GM19438 (cell line): ENCODE results near the gene DYNC2I2.
"Not testable (repeated sequence)": the region's sequence is repeated elsewhere in the genome, so short reads cannot be mapped to it uniquely, and the experiment has no call there.

Experiments used
- ATAC-seq: cut with Tn5 transposase; IDR thresholded peaks from one replicate; pipeline ENCODE4 v1.9.1; 2021; ENCODE audit warnings: low read depth; ENCODE audit not compliant: unreplicated experiment

The DYNC2I2 gene

DNA sequence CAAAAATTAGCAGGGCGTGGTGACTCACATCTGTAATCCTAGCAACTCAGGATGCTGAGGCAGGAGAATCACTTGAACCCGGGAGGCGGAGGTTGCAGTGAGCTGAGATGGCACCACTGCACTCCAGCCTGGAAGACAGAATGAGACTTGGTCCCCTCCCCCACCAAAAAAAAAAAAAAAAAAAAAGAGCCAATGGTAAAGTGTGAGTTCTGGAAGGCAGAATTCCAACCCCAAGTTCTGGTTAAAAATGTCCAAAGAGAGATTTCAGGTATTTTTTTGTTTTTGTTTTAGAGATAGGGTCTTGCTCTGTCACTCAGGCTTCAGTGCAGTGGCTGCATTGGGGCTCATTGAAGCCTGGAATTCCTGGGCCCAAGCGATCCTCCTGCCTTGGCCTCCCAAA is 30.8 kb upstream of the DYNC2I2 start:
- ATAC-seq, result no peak

GRCh38 chr9:128685636-128686489 is 29.2 kb upstream of the DYNC2I2 start:
- ATAC-seq, result no peak

- ATAC-seq, result peak; percentile 43
These were observed 27.9 kb upstream of the DYNC2I2 start for GRCh38 chr9:128684325-128685199.

- ATAC-seq, result peak; percentile 3
These were observed 27.3 kb upstream of the DYNC2I2 start for GRCh38 chr9:128684065-128684324.

- ATAC-seq, result no peak
These were observed 26.9 kb upstream of the DYNC2I2 start for GRCh38 chr9:128683340-128684064.

GRCh38 chr9:128677794-128678193 is 21.1 kb upstream of the DYNC2I2 start:
- no peak for ATAC-seq

GRCh38 chr9:128675382-128675781 is 18.7 kb upstream of the DYNC2I2 start:
- no peak for ATAC-seq

DNA sequence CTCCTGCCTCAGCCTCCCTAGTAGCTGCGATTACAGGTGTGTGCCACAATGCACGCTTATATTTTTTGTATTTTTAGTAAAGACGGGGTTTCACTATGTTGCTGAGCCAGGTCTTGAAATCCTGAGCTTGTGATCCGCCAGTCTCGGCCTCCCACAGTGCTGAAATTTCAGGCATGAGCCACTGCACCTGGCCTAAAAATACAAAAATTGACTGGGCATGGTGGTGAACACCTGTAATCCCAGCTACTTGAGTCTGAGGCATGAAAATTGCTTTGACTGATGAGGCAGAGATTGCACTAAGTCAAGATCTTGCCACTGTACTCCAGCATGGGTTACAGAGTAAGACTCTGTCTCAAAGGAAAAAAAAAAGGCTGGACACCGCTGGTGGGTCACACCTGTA is 13.1 kb upstream of the DYNC2I2 start:
- ATAC-seq, result no peak

GRCh38 chr9:128666481-128666941 is 9.9 kb upstream of the DYNC2I2 start:
- ATAC-seq, result not testable (repeated sequence)

- no peak for ATAC-seq
These were observed 1.1 kb upstream of the DYNC2I2 start for GRCh38 chr9:128657796-128658195.

GRCh38 chr9:128657344-128657704 is 677 bp upstream of the DYNC2I2 start:
- no peak for ATAC-seq

DNA sequence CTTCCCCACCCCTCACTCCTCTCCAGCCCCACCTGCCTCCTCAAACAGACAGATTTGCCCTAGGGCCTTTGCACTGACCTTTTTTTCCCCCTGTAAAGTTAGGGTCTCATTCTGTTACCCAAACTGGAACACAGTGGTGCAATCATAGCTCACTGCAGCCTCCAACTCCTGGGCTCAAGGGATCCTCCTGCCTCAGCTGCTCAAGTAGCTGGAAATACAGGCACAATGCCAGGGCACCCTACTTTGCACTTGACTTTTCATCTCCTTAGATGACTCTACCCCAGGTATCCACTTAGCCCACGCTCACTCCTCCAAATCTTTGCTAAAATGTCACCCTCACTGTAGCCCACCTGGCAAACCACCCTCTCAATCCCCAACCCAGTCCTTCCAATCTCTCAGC is 2.2 kb downstream of the DYNC2I2 start:
- no peak for ATAC-seq

GRCh38 chr9:128653908-128654307 is 2.7 kb downstream of the DYNC2I2 start:
- no peak for ATAC-seq

- ATAC-seq, result no peak
These were observed 4.8 kb downstream of the DYNC2I2 start for GRCh38 chr9:128651798-128652197.

GRCh38 chr9:128648206-128648605 is 8.4 kb downstream of the DYNC2I2 start:
- not testable (repeated sequence) for ATAC-seq

- ATAC-seq, result no peak
These were observed 12.9 kb downstream of the DYNC2I2 start for GRCh38 chr9:128643519-128644300.

GRCh38 chr9:128642675-128643245 is 13.9 kb downstream of the DYNC2I2 start:
- no peak for ATAC-seq

DNA sequence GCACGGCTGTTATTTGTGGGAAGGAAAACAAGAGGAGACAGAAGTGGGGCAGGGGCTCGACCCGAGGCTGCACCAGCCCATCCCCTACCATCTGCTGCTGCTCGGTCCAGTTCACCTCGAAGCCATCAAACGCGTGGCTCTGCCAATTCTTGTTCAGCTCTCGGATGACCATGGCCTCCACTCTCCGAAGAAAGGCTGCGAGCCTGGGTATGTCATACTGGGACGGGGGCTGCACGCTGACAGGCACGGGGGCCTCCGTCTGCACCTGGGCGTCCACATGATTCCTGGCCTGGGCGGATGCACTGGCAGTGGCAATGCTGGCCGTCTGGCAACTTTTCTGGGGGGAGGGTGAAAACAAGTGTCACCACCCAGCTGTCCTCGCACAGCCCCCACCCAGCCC is 16.0 kb downstream of the DYNC2I2 start:
- ATAC-seq, result no peak

GRCh38 chr9:128638580-128638979 is 18.1 kb downstream of the DYNC2I2 start:
- ATAC-seq, result no peak

DNA sequence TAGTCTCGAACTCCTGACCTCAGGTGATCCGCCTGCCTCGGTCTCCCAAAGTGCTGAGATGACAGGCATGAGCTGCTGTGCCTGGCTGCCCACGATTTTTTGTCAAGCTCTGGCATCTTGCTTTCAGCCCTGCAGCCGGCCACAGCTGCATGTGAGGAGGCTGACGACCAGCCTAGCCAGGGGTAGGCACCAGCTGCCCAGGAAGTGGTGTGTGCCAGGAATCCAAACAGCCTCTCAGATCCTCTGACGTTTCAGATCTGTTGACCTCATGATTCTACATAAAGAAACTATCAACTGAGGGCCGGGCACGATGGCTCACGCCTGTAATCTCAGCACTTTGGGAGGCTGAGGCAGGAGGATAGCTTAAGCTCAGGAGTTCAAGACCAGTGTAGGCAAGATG is 19.0 kb downstream of the DYNC2I2 start:
- no peak for ATAC-seq
